Peyer's patch (tissue), 4 donors: Measurements from ENCODE around the gene RPF1. TPM values are rescaled to one million over a fixed set of nuclear protein-coding genes. Genes with fewer than 3 reads are reported as not detected.
"Not testable (repeated sequence)": the region's sequence is repeated elsewhere in the genome, so short reads cannot be mapped to it uniquely, and the experiment has no call there.

Experiments used
- DNase-seq, 3 donors: peaks; one replicate each; pipeline ENCODE4 v3.0.0-alpha.2; 2017 to 2019
- H3K27ac ChIP-seq, 4 donors: fragments of 200-600 bp; sonication (generic); one replicate each; pipeline ENCODE4 v1.5.1; 2016 to 2019
- H3K27me3 ChIP-seq, 2 donors: fragments of 200-600 bp; sonication (generic); one replicate each; pipeline ENCODE4 v1.5.1; 2019
- H3K36me3 ChIP-seq, 3 donors: fragments of 200-600 bp; sonication (generic); one replicate each; pipeline ENCODE4 v1.5.1; 2016 to 2019
- H3K4me1 ChIP-seq, 4 donors: fragments of 200-600 bp; sonication (generic); one replicate each; pipeline ENCODE4 v1.5.1; 2016 to 2019
- H3K4me3 ChIP-seq, 4 donors: fragments of 200-600 bp; sonication (generic); 1 replicate in 3 of 4; 2 replicates in 1 of 4; pipeline ENCODE4 v1.5.1; 2016 to 2019; ENCODE audit warnings: mild to moderate bottlenecking in 1 of 4
- H3K9me3 ChIP-seq, 4 donors: fragments of 200-600 bp; sonication (generic); one replicate each; pipeline ENCODE4 v1.5.1; 2016 to 2019; ENCODE audit warnings: mild to moderate bottlenecking in 1 of 4
- CTCF ChIP-seq, 6 experiments: fragments of 450-650 bp in 4 of 6; fragments of 200-600 bp in 2 of 6; sonication (generic) in 1 of 6; IDR thresholded peaks; one replicate each; pipeline ENCODE4 v1.5.1; 2017 to 2019; ENCODE audit warnings: antibody characterized with exemption in 6 of 6, mild to moderate bottlenecking in 3 of 6, moderate library complexity in 1 of 6
- POLR2A ChIP-seq, 2 donors: fragments of 450-650 bp; IDR thresholded peaks; one replicate each; pipeline ENCODE4 v1.5.1; 2017; ENCODE audit warnings: antibody characterized with exemption in 2 of 2, mild to moderate bottlenecking in 2 of 2, moderate library complexity in 2 of 2
- total RNA-seq, 4 donors: library from RNA; depleted of rRNA; stranded (reverse); fragments of >200 nt; gene quantifications; one replicate each; pipeline ENCODE4 v1.1.0, GENCODE V29; 2016

Gene RPF1
- total RNA-seq, 4 donors from 2014 or later: 12.1 to 37.1 (median 18.4) TPM

GRCh38 chr1:84506002-84506728, 27.1 kb downstream of the RPF1 start, which contains the start of the genes GNG5 and SPATA1:
GNG5 (minus strand) TSS chr1:84506581; CDS start chr1:84506091, 490 bp downstream.
SPATA1 (plus strand) TSS chr1:84506386; CDS start chr1:84516360, 9,974 bp downstream.
- Histone ChIP-seq H3K36me3 (no peaks in the 10 kb centered on the region), H3K4me1 (peaks cover 0 to 36% (median 8%) of the 10 kb centered on the region in 4 donors), H3K27ac (peak within 1 kb of the TSS; percentile 92 to 97 (median 95)), H3K27me3 (no peaks in the 10 kb centered on the region), H3K4me3 (peak within 1 kb of the TSS; percentile 66 to 78 (median 76)), H3K9me3 (no peaks in the 10 kb centered on the region)
- peak; percentile 98 to 99 (median 99) for DNase-seq
- TF ChIP-seq CTCF (IDR thresholded peaks at IDR 0.05) (no peak), POLR2A (IDR thresholded peaks at IDR 0.05) (peak; percentile 79 to 87)

- no peak for TF ChIP-seq CTCF (IDR thresholded peaks at IDR 0.05)
- TF ChIP-seq POLR2A (IDR thresholded peaks at IDR 0.05): no peak
- peaks cover 0 to 30% (median 8%) of the 10 kb centered on the region in 4 donors for H3K4me1 ChIP-seq
- no peaks in the 10 kb centered on the region for H3K9me3 ChIP-seq
- no peak for DNase-seq
- peak overlapping the region; percentile 92 to 97 (median 95) for H3K27ac ChIP-seq
- no peaks in the 10 kb centered on the region for H3K27me3 ChIP-seq
- H3K4me3 ChIP-seq: peak overlapping the region; percentile 66 to 78 (median 76)
- H3K36me3 ChIP-seq: no peaks in the 10 kb centered on the region
Measured at GRCh38 chr1:84506729-84507453, 27.8 kb downstream of the RPF1 start.

- H3K9me3 ChIP-seq, H3K27me3 ChIP-seq, H3K36me3 ChIP-seq, H3K4me3 ChIP-seq, H3K27ac ChIP-seq, DNase-seq: not testable (repeated sequence)
- H3K4me1 ChIP-seq: peaks cover 0 to 22% (median 6%) of the 10 kb centered on the region in 4 donors
Measured at GRCh38 chr1:84507887-84508286, 28.8 kb downstream of the RPF1 start.

- TF ChIP-seq POLR2A (IDR thresholded peaks at IDR 0.05) (no peak), CTCF (IDR thresholded peaks at IDR 0.05) (no peak)
- no peaks in the 10 kb centered on the region for H3K27me3 ChIP-seq
- no peaks in the 10 kb centered on the region for H3K36me3 ChIP-seq
- peaks cover 0 to 16% (median 6%) of the 10 kb centered on the region in 4 donors for H3K4me1 ChIP-seq
- DNase-seq: no peak
- H3K9me3 ChIP-seq: no peaks in the 10 kb centered on the region
- H3K27ac ChIP-seq: no peak overlapping the region
- no peak overlapping the region for H3K4me3 ChIP-seq
Measured at GRCh38 chr1:84508510-84508909, 29.4 kb downstream of the RPF1 start.

GRCh38 chr1:84509029-84509428, 30.0 kb downstream of the RPF1 start:
- no peak overlapping the region for H3K27ac ChIP-seq
- H3K36me3 ChIP-seq: no peaks in the 10 kb centered on the region
- DNase-seq: no peak
- peaks cover 0 to 11% (median 5%) of the 10 kb centered on the region in 4 donors for H3K4me1 ChIP-seq
- no peaks in the 10 kb centered on the region for H3K9me3 ChIP-seq
- H3K4me3 ChIP-seq: no peak overlapping the region
- no peaks in the 10 kb centered on the region for H3K27me3 ChIP-seq
- TF ChIP-seq CTCF (IDR thresholded peaks at IDR 0.05) (no peak), POLR2A (IDR thresholded peaks at IDR 0.05) (no peak)

- TF ChIP-seq POLR2A (IDR thresholded peaks at IDR 0.05) (no peak), CTCF (IDR thresholded peaks at IDR 0.05) (no peak)
- no peaks in the 10 kb centered on the region for H3K9me3 ChIP-seq
- no peaks in the 10 kb centered on the region for H3K27me3 ChIP-seq
- no peaks in the 10 kb centered on the region for H3K36me3 ChIP-seq
- no peak for DNase-seq
- peaks cover 0 to 5% (median 0%) of the 10 kb centered on the region in 4 donors for H3K4me1 ChIP-seq
- H3K27ac ChIP-seq: no peak overlapping the region
- H3K4me3 ChIP-seq: no peak overlapping the region
Measured at GRCh38 chr1:84510165-84510564, 31.1 kb downstream of the RPF1 start.
